GM12801 (cell line): ENCODE measurements around the gene SMIM30.

Experiments
- CTCF ChIP-seq: IDR thresholded peaks from one replicate; pipeline ENCODE4 v1.5.1; 2011; ENCODE audit warnings: control low read depth; ENCODE audit not compliant: insufficient read length; ENCODE audit errors: extremely low read depth

SMIM30 gene

GRCh38 chr7:113085781-113086390 is 32.5 kb downstream of the SMIM30 start:
- TF ChIP-seq CTCF, result no peak

GRCh38 chr7:113084496-113085172 is 33.7 kb downstream of the SMIM30 start:
- TF ChIP-seq CTCF, result no peak

- no peak for TF ChIP-seq CTCF
Observed at GRCh38 chr7:113083816-113084495, 34.4 kb downstream of the SMIM30 start.

- TF ChIP-seq CTCF, result no peak
Observed at GRCh38 chr7:113083132-113083815, 35.1 kb downstream of the SMIM30 start.

GRCh38 chr7:113078331-113078730 is 40.0 kb downstream of the SMIM30 start:
- TF ChIP-seq CTCF, result no peak

- no peak for TF ChIP-seq CTCF
Observed at GRCh38 chr7:113076703-113077102, 41.7 kb downstream of the SMIM30 start.

GRCh38 chr7:113071465-113071864 is 46.9 kb downstream of the SMIM30 start:
- TF ChIP-seq CTCF, result no peak
